AG04449 (cell line): Measurements from ENCODE around the gene PLPP7.
"Not testable (repeated sequence)": the region's sequence is repeated elsewhere in the genome, so short reads cannot be mapped to it uniquely, and the experiment has no call there.

ENCODE experiments used
- CTCF ChIA-PET: fragments of 350-600 bp; formaldehyde crosslinking; extraction: SDS; loops from one replicate; lab custom pipeline; 2021; ENCODE audit warnings: antibody characterized with exemption; lab: Yijun Ruan, JAX
- POLR2A ChIA-PET: fragments of 400-600, 350-600 bp; formaldehyde crosslinking; extraction: SDS; loops from one replicate; lab custom pipeline; 2020; ENCODE audit warnings: antibody characterized with exemption, inconsistent platforms; lab: Yijun Ruan, JAX
- DNase-seq: peaks from one replicate; pipeline ENCODE4 v3.0.0-alpha.2; 2010; ENCODE audit warnings: low read depth, low spot score
- H3K4me3 ChIP-seq: 2 replicates; pipeline ENCODE4 v1.5.1; 2011; ENCODE audit warnings: low read depth, mild to moderate bottlenecking, control low read depth, low read length
- TF ChIP-seq, protein P1 (sequence below): IDR thresholded peaks from one replicate; pipeline ENCODE4 v1.5.1; 2011; ENCODE audit warnings: mild to moderate bottlenecking, moderate library complexity, low read length, control low read depth, inconsistent platforms; ENCODE audit not compliant: insufficient read depth; ENCODE audit errors: missing control alignments

The PLPP7 gene

GRCh38 chr9:131259432-131259898, 30.1 kb upstream of the PLPP7 start:
- H3K4me3 ChIP-seq = no peak overlapping the region
- POLR2A ChIA-PET = no interaction called here
- TF ChIP-seq, protein P1, sequence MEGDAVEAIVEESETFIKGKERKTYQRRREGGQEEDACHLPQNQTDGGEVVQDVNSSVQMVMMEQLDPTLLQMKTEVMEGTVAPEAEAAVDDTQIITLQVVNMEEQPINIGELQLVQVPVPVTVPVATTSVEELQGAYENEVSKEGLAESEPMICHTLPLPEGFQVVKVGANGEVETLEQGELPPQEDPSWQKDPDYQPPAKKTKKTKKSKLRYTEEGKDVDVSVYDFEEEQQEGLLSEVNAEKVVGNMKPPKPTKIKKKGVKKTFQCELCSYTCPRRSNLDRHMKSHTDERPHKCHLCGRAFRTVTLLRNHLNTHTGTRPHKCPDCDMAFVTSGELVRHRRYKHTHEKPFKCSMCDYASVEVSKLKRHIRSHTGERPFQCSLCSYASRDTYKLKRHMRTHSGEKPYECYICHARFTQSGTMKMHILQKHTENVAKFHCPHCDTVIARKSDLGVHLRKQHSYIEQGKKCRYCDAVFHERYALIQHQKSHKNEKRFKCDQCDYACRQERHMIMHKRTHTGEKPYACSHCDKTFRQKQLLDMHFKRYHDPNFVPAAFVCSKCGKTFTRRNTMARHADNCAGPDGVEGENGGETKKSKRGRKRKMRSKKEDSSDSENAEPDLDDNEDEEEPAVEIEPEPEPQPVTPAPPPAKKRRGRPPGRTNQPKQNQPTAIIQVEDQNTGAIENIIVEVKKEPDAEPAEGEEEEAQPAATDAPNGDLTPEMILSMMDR = no peak
- CTCF ChIA-PET = no interaction called here
- DNase-seq = no peak

- H3K4me3 ChIP-seq = no peak overlapping the region
- DNase-seq = no peak
- POLR2A ChIA-PET = no interaction called here
- CTCF ChIA-PET = no interaction called here
- TF ChIP-seq, protein P1 = no peak
Observed at GRCh38 chr9:131259916-131260597, 29.5 kb upstream of the PLPP7 start.

- CTCF ChIA-PET = no interaction called here
- POLR2A ChIA-PET = no interaction called here
- H3K4me3 ChIP-seq = no peak overlapping the region
- DNase-seq = no peak
- TF ChIP-seq, protein P1 = no peak
Observed at GRCh38 chr9:131260751-131261452, 28.6 kb upstream of the PLPP7 start.

DNA sequence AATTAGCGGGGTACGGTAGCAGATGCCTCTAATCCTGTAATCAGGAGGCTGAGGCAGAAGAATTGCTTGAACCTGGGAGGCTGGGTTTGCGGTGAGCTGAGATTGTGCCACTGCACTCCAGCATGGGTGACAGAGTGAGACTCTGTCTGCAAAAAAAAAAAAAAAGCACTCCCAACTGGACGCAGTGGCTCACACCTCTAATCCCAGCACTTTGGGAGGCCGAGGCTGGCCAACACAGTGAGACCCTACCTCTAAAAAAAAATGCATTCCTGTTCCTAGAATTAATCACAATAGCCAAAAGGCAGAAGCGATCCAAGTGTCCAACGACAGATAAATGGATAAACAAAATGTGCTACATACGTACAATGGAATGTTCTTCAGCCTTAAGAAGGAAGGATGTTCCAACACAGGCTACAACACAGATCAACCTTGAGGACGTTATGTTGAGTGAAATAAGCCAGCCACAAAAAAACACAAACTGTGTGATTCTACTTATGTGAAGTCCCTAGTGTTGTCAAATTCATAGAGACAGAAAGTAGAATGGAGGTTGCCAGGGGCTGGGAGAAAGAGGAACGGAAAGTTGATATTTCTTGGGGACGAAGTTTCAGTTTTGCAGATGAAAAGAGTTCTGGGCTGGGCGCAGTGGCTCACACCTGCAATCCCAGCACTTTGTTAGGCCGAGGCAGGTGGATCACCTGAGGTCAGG, 27.0 kb upstream of the PLPP7 start:
- DNase-seq = no peak
- no peak overlapping the region for H3K4me3 ChIP-seq
- CTCF ChIA-PET = no interaction called here
- TF ChIP-seq, protein P1 = no peak
- POLR2A ChIA-PET = no interaction called here

DNA sequence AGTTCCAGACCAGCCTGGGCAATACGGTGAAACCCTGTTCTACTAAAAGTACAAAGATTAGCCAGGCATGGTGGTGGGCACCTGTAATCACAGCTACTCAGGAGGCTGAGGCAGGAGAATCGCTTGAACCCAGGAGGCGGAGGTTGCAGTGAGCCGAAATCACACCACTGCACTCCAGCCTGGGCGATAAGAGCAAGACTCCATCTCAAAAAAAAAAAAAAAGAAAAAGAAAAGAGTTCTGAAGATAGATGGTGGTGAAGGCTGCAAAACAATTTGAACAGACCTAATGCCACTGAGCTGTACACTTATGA, 26.5 kb upstream of the PLPP7 start:
- CTCF ChIA-PET = interaction anchor here (1.0 kb wide), 1 partner anchor 9 kb away, joined by 3 read pairs; no protein-coding TSS in a partner anchor
- H3K4me3 ChIP-seq, POLR2A ChIA-PET, DNase-seq: not testable (repeated sequence)

GRCh38 chr9:131263701-131264100, 25.8 kb upstream of the PLPP7 start:
- no peak overlapping the region for H3K4me3 ChIP-seq
- ChIA-PET CTCF (interaction anchor here (1.0 kb wide), 1 partner anchor 10 kb away, joined by 3 read pairs; no protein-coding TSS in a partner anchor), POLR2A (no interaction called here)
- no peak for DNase-seq
- TF ChIP-seq, protein P1 = no peak
